GM10266 (cell line): Measurements from ENCODE around the gene CMTR1.

Experiments used
- DNase-seq: peaks from one replicate; pipeline ENCODE4 v3.0.0; 2012; ENCODE audit errors: extremely low spot score
- TF ChIP-seq, protein P1 (sequence below): IDR thresholded peaks from 2 replicates; pipeline ENCODE4 v1.5.1; 2012; ENCODE audit warnings: mild to moderate bottlenecking, low read depth; ENCODE audit not compliant: control insufficient read depth, insufficient read depth; ENCODE audit errors: missing control alignments

CMTR1 gene

DNA sequence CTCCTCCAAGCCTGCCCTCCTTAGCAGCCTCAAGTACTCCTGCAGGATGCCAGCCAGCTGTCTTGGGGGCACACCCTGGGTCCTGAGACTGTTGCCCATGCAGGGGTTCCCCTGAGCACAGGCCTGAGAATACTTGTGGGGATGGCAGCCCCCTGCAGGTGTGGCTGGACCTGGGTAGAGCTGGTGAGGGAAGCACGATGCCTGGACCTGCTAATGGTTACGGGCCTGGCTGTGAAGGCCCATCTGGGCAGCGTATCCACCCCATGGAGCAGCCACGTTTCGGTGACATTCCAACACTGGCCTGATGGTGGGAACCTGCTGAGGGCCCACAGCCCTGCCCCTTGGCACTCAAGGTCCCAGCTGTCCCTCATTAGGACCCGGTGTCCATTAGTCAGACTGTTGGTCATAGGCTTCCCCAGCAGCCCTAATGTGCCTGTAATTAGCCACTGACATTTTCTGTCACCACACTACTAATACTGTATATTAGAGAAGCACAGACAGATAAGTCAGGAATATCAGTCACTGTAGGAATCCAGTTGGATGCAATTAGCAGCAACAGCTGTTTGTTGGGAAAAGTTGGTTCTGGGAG, 46.3 kb downstream of the CMTR1 start:
- DNase-seq: no peak
- TF ChIP-seq, protein P1, sequence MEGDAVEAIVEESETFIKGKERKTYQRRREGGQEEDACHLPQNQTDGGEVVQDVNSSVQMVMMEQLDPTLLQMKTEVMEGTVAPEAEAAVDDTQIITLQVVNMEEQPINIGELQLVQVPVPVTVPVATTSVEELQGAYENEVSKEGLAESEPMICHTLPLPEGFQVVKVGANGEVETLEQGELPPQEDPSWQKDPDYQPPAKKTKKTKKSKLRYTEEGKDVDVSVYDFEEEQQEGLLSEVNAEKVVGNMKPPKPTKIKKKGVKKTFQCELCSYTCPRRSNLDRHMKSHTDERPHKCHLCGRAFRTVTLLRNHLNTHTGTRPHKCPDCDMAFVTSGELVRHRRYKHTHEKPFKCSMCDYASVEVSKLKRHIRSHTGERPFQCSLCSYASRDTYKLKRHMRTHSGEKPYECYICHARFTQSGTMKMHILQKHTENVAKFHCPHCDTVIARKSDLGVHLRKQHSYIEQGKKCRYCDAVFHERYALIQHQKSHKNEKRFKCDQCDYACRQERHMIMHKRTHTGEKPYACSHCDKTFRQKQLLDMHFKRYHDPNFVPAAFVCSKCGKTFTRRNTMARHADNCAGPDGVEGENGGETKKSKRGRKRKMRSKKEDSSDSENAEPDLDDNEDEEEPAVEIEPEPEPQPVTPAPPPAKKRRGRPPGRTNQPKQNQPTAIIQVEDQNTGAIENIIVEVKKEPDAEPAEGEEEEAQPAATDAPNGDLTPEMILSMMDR: no peak

DNA sequence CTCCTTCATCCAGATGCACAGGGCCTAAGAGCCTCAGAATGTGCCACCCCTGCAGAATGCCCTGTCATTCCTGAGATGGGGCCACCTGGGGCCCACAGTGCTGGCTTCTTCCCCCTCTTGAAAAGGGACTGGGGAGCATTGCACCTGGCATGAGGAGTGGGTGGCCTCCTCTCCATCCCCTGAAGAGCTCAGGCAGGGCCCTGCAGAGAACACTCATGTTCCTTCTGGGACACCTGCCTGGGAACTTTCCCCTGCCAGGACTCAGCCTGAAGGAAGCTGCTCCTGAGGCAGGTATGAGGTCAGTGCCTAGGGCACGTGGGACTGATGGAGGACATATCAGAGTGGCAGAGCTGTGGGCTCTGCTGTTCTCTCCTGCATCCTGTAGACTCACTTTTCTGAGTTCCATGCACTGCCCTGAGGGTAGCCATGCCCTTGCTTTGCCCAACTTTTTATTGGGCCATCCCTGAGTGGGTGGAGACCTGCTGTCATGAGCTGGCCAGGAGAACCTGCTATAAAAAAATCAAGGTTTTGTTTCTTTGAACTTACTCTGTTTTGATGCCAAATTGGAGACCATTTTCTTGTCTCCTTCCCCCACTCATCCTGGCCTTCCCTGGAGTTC, 47.2 kb downstream of the CMTR1 start:
- no peak for DNase-seq
- TF ChIP-seq, protein P1: no peak

DNA sequence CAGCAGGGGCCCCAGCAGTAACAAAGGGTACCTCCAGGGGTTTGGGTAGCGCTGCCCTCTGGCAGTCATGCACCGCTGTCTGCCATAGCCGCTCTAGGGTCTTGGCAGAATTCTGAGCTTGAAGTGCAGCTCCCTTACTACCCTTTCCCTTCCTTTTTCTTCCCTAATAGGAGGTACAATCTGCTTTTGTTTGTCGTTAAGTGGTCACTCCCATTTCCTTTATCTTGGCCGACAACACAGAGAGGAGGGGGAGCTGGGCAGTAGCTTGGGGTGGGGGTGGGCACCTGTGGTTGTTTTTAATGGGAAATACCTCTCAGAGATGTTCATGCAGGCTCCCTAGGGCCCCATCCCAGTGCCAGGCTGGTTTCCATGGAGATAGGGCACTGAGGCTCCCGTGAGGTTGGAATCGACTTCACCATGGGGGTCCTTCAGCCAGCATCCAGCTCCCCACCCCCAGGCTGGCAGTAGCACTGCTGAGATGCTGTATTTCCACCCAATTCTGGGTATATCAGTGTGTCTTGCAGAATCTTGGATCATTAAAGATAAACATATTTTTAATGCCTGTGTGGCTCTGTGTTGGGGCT, 48.0 kb downstream of the CMTR1 start:
- TF ChIP-seq, protein P1: no peak

DNA sequence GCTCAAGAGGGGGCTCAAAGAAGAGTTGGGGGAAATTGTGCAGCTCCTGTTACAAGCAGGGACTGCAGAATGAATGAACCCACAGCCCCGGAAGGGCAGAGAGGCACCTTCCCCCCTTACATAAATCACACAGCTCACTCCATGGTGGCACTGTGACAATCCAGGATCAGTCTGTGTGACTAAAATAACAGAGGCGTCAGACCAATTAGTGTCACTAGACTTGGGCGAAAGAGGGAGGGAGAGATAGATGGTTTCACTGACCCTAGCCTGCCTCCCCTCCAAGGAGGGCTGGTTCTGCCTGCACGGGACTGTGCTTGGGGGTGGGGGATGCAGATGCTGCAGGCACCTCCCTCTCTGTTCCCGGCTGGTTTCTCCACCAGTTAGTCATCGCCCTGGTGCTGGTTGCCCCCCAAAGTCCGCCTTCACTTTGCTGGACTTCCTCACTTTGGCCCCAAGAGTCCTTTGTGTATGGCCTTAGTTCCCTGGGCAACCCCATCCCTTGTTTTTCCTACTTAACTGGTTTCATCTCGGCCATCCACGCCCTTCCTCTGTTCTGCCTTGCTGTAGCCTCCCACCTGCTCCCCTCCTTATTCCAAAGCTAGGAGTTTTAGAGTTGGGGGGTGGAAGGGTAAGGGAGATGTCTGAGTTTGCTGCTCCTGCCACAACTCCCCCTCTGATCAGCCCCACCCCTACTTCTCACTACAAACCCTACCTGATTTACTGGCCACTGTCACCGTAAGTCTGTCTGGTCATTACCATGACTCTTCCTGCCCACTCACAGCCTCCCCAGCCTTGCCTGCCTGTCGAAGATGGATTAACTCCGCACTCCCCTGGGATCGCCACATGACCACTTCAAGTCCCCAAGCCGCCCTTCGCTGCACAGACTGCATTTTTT, 48.9 kb downstream of the CMTR1 start:
- no peak for DNase-seq
- TF ChIP-seq, protein P1: no peak

More for the DNA sequence above, 48.0 kb downstream of the CMTR1 start:
- no peak for DNase-seq

DNA sequence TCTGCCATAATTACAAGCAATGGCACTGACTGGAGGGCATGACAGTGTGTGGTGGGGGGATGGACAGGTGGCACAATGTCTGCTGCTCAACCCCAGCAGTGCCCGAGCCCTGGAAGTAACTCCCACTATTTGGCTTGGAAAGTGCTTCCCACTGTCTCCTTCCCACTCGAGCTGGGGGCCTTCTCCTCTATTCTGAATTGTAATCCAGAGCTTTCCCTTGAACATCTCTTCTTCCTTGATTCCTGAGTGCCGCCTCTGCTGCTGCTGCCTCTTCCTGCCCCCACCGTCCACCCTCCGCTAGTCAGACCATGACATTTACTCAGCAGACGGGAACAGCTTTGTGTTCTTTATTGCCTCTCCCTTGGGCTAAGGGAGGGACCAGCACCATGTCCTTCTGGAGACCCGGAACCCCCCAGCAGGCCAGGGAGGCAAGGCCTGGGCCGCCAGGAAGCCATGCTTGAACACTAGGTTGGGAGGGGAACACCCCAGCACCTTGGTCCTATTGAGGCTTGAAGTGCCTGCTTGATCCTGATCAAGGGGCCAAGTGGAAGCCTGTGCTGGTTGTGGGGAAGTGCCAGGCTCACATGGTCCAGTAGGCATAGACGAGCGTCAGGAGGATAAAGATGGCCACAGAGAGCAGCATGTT, 49.7 kb downstream of the CMTR1 start:
- TF ChIP-seq, protein P1: no peak
- no peak for DNase-seq

DNA sequence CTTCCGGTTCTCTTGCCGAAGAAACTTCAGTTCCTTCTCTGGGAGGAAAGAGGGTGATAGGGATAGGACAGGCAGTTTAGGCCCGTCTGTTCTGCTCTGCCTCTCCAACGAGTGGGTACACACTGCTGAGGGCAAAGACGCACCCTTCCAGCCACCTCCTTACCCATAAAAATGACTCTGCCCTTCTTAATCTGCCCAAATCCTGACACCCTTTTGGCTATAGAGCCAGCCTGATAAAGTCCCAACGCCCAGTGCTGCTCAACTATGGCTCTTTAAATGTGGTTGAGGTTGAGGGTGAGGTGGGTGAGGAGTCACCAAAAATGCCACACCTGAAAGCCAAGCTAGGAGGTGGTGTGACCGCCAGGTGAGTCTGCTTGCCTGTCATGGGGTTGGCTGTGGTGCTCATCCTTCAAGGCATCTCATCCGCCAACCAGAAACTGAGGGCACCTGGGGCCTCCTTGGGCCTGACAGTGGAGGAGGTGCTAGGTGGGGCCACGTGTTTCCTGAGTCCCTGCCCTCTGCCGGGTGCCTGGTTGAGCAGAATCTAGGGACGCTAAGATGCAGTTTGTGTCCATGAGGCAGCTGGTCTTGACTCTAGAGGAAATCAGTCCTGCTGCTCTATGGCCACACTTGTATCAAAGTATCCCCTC, 50.4 kb downstream of the CMTR1 start:
- no peak for DNase-seq
- TF ChIP-seq, protein P1: no peak
